ENCODE data around the gene ZC3H18. TPM values are rescaled to one million over a fixed set of nuclear protein-coding genes. Genes with fewer than 3 reads are reported as not detected.

ZC3H18 gene
- total and polyA plus RNA-seq, 10 of the 15 experiments (the other 5 are each of a cell fraction or from before 2014, with no cell fraction given) = 1.0 to 58.3 (median 22.4) TPM

GRCh38 chr16:88591577-88592021 is 21.4 kb downstream of the ZC3H18 start (continued):
- TF ChIP-seq CUX1 (IDR thresholded peaks at IDR 0.05; ENCODE audit: insufficient replicate concordance, low read depth, low read length) (no peak), RAD21 (IDR thresholded peaks at IDR 0.05; ENCODE audit: insufficient read depth, low read depth, low read length) (no peak), ZBTB33 (IDR thresholded peaks at IDR 0.05) (no peak), MTA2 (IDR thresholded peaks at IDR 0.05; ENCODE audit: low read depth) (peak; percentile 68; the same call in 1 of the 2 replicates), IRF5 (IDR thresholded peaks at IDR 0.05; ENCODE audit: borderline replicate concordance) (no peak), NFIC (IDR thresholded peaks at IDR 0.05; ENCODE audit: low read depth, low read length) (peak; percentile 34; the same call in 1 of the 2 replicates), SKIL (IDR thresholded peaks at IDR 0.05; ENCODE audit: low read depth, poor library complexity, severe bottlenecking) (peak; percentile 57), IKZF2 (IDR thresholded peaks at IDR 0.05) (peak; percentile 55 to 84; a peak in 2 of 4 replicates), MYC (IDR thresholded peaks at IDR 0.05; ENCODE audit: insufficient read depth, insufficient read length, insufficient replicate concordance, low read length, severe bottlenecking) (no peak), BRCA1 (IDR thresholded peaks at IDR 0.05; ENCODE audit: low read depth, low read length) (no peak), EZH2 (IDR thresholded peaks at IDR 0.05; ENCODE audit: borderline replicate concordance, control insufficient read depth, low read depth, low read length) (no peak), IRF3 (IDR thresholded peaks at IDR 0.05) (no peak), EGR1 (IDR thresholded peaks at IDR 0.05; ENCODE audit: borderline replicate concordance in 1 of 2, low read depth in 2 of 2, low read length in 2 of 2) (peak in 1 of 2 experiments; percentile 92; a peak in 2 of 3 replicates), SIN3A (IDR thresholded peaks at IDR 0.05; ENCODE audit: low read depth, low read length) (no peak), ZNF384 (IDR thresholded peaks at IDR 0.05; ENCODE audit: borderline replicate concordance, low read depth, low read length) (peak; percentile 80), CHD1 (IDR thresholded peaks at IDR 0.05; ENCODE audit: low read depth, low read length) (no peak), SMAD5 (IDR thresholded peaks at IDR 0.05; ENCODE audit: low read depth) (no peak)

Measured in GM12878 (cell line).